ENCODE data around the gene HSD17B1. TPM values are rescaled to one million over a fixed set of nuclear protein-coding genes. Genes with fewer than 3 reads are reported as not detected.
"Not testable (repeated sequence)": the region's sequence is repeated elsewhere in the genome, so short reads cannot be mapped to it uniquely, and the experiment has no call there.

HSD17B1 gene
- total RNA-seq = 1 to 10 TPM; 1.6 to 8.7 (median 3.4) TPM

GRCh38 chr17:42552736-42553135 lies at the start of gene HSD17B1:
TSS of gene HSD17B1 (plus strand) at chr17:42552923. CDS start at chr17:42552934, 11 bp downstream.
- not testable (repeated sequence) for ATAC-seq (ENCODE audit: low FRiP score); DNase-seq (ENCODE audit: low spot score)

GRCh38 chr17:42502926-42503325 lies 49.8 kb upstream of the HSD17B1 start:
- no peak for DNase-seq (ENCODE audit: low spot score)
- no peak for TF ChIP-seq CTCF (IDR thresholded peaks at IDR 0.05)
- ATAC-seq (ENCODE audit: low FRiP score) = no peak

- no peak for TF ChIP-seq CTCF (IDR thresholded peaks at IDR 0.05)
- DNase-seq (ENCODE audit: low spot score) (no peak), ATAC-seq (ENCODE audit: low FRiP score) (no peak)
These were observed 45.1 kb upstream of the HSD17B1 start for GRCh38 chr17:42507671-42508070.

GRCh38 chr17:42508426-42509165 lies 44.1 kb upstream of the HSD17B1 start:
- DNase-seq (ENCODE audit: low spot score) (no peak), ATAC-seq (ENCODE audit: low FRiP score) (no peak)
- no peak for TF ChIP-seq CTCF (IDR thresholded peaks at IDR 0.05)

- ATAC-seq (ENCODE audit: low FRiP score) (no peak), DNase-seq (ENCODE audit: low spot score) (no peak)
- TF ChIP-seq CTCF (IDR thresholded peaks at IDR 0.05) = no peak
These were observed 43.3 kb upstream of the HSD17B1 start for GRCh38 chr17:42509409-42509808.

GRCh38 chr17:42509841-42510240 lies 42.9 kb upstream of the HSD17B1 start:
- TF ChIP-seq CTCF (IDR thresholded peaks at IDR 0.05) = no peak
- ATAC-seq (ENCODE audit: low FRiP score) (no peak), DNase-seq (ENCODE audit: low spot score) (no peak)

- no peak for TF ChIP-seq CTCF (IDR thresholded peaks at IDR 0.05)
- DNase-seq (ENCODE audit: low spot score) = no peak
These were observed 40.5 kb upstream of the HSD17B1 start for GRCh38 chr17:42512246-42512645.

More at GRCh38 chr17:42512246-42512645, 40.5 kb upstream of the HSD17B1 start:
- ATAC-seq (ENCODE audit: low FRiP score) = no peak
